CD14-positive monocyte (primary cell): ENCODE measurements around the gene ITSN1. TPM values are rescaled to one million over a fixed set of nuclear protein-coding genes. Genes with fewer than 3 reads are reported as not detected.
"Not testable (repeated sequence)": the region's sequence is repeated elsewhere in the genome, so short reads cannot be mapped to it uniquely, and the experiment has no call there.

ENCODE experiments used
- DNase-seq, 3 donors: peaks; one replicate each; pipeline ENCODE4 v3.0.0-alpha.2; 2011 to 2022
- H2AFZ ChIP-seq: 2 replicates; pipeline ENCODE4 v1.6.0; 2012; ENCODE audit warnings: mild to moderate bottlenecking, low read depth, low read length, inconsistent platforms; ENCODE audit not compliant: insufficient read depth, poor library complexity, severe bottlenecking
- H3K27ac ChIP-seq, 2 donors: 1 replicate in 1 of 2; 2 replicates in 1 of 2; pipeline ENCODE4 v1.5.1; 2012 to 2013; ENCODE audit warnings: low read length in 2 of 2, control low read depth in 1 of 2, inconsistent platforms in 1 of 2, low read depth in 1 of 2, mild to moderate bottlenecking in 1 of 2
- H3K27me3 ChIP-seq, 2 donors: one replicate each; pipeline versions ENCODE4 v1.6.0 to v1.6.1; 2011 to 2013; ENCODE audit warnings: low read length in 2 of 2; ENCODE audit not compliant: control insufficient read depth in 2 of 2, insufficient read depth in 2 of 2
- H3K36me3 ChIP-seq, 2 donors: replicated peaks in 1 of 2; 1 replicate in 1 of 2; 2 replicates in 1 of 2; pipeline versions ENCODE4 v1.5.1 to v1.6.1; 2012 to 2013; ENCODE audit warnings: low read length in 2 of 2, control low read depth in 1 of 2, inconsistent platforms in 1 of 2, mild to moderate bottlenecking in 1 of 2; ENCODE audit not compliant: insufficient read depth in 2 of 2, control insufficient read depth in 1 of 2
- H3K4me1 ChIP-seq, 2 donors: 1 replicate in 1 of 2; 2 replicates in 1 of 2; pipeline versions ENCODE4 v1.5.1 to v1.6.1; 2012 to 2013; ENCODE audit warnings: low read length in 2 of 2, control low read depth in 1 of 2, inconsistent platforms in 1 of 2, mild to moderate bottlenecking in 1 of 2, moderate library complexity in 1 of 2; ENCODE audit not compliant: insufficient read depth in 2 of 2, control insufficient read depth in 1 of 2
- H3K4me2 ChIP-seq: replicated peaks from 2 replicates; pipeline ENCODE3; 2012; ENCODE audit warnings: low read length, moderate library complexity, mild to moderate bottlenecking; ENCODE audit not compliant: poor library complexity, severe bottlenecking; ENCODE audit errors: extremely low read depth
- H3K4me3 ChIP-seq, 3 experiments: fragments of 200-600 bp in 1 of 3; sonication (generic) in 1 of 3; replicated peaks in 1 of 3; 1 replicate in 2 of 3; 2 replicates in 1 of 3; pipeline ENCODE4 v1.5.1; 2011 to 2013; ENCODE audit warnings: low read length in 3 of 3, mild to moderate bottlenecking in 3 of 3, control low read depth in 2 of 3, low read depth in 2 of 3, inconsistent platforms in 1 of 3, moderate library complexity in 1 of 3
- H3K79me2 ChIP-seq: 2 replicates; pipeline ENCODE4 v1.6.0; 2012; ENCODE audit warnings: mild to moderate bottlenecking, control low read depth, inconsistent platforms, low read length, moderate library complexity; ENCODE audit not compliant: insufficient read depth
- H3K9ac ChIP-seq: 2 replicates; pipeline ENCODE4 v1.6.0; 2017; ENCODE audit warnings: low read length, mild to moderate bottlenecking; ENCODE audit not compliant: insufficient read depth, poor library complexity, severe bottlenecking
- H3K9me3 ChIP-seq, 2 donors: replicated peaks in 1 of 2; 1 replicate in 1 of 2; 2 replicates in 1 of 2; pipeline versions ENCODE4 v1.5.1 to v1.6.1; 2012 to 2013; ENCODE audit warnings: low read length in 2 of 2, control low read depth in 1 of 2; ENCODE audit not compliant: control insufficient read depth in 1 of 2, insufficient read depth in 1 of 2
- H4K20me1 ChIP-seq: 2 replicates; pipeline ENCODE4 v1.6.0; 2012; ENCODE audit warnings: mild to moderate bottlenecking, low read length, control low read depth, moderate library complexity; ENCODE audit not compliant: insufficient read depth
- H3K27ac Mint-ChIP-seq, 7 donors: one replicate each; pipeline ENCODE4 v1.8.0; 2020; ENCODE audit warnings: mild to moderate bottlenecking in 7 of 7, mixed read lengths in 7 of 7, moderate library complexity in 6 of 7, inconsistent platforms in 2 of 7
- H3K27me3 Mint-ChIP-seq, 3 donors: one replicate each; pipeline ENCODE4 v1.8.0; 2021 to 2022; ENCODE audit warnings: low read depth in 3 of 3, mild to moderate bottlenecking in 3 of 3, mixed read lengths in 3 of 3, moderate library complexity in 3 of 3, inconsistent platforms in 1 of 3
- H3K36me3 Mint-ChIP-seq, 2 donors: one replicate each; pipeline ENCODE4 v1.8.0; 2020; ENCODE audit warnings: mixed read lengths in 2 of 2, inconsistent platforms in 1 of 2, mild to moderate bottlenecking in 1 of 2
- H3K4me1 Mint-ChIP-seq: one replicate; pipeline ENCODE4 v1.8.0; 2020; ENCODE audit warnings: mild to moderate bottlenecking, mixed read lengths
- H3K4me3 Mint-ChIP-seq, 2 donors: one replicate each; pipeline ENCODE4 v1.8.0; 2020; ENCODE audit warnings: mild to moderate bottlenecking in 2 of 2, mixed read lengths in 2 of 2, moderate library complexity in 1 of 2
- H3K9me3 Mint-ChIP-seq, 7 donors: one replicate each; pipeline ENCODE4 v1.8.0; 2020 to 2022; ENCODE audit warnings: mixed read lengths in 7 of 7, mild to moderate bottlenecking in 6 of 7, moderate library complexity in 6 of 7, inconsistent platforms in 2 of 7
- CTCF ChIP-seq: fragments of 200-600 bp; IDR thresholded peaks from one replicate; pipeline ENCODE4 v1.8.0; 2022; ENCODE audit warnings: antibody characterized with exemption, mild to moderate bottlenecking
- WGBS: methylation state at CpG from one replicate; pipeline ENCODE4 v1.1.5; 2013; ENCODE audit warnings: missing lambda C conversion rate; ENCODE audit not compliant: insufficient coverage; 5-methylcytosine and 5-hydroxymethylcytosine counted together
- intact Hi-C, 2 donors: fragments of 100-400 bp; cut with micrococcal nuclease; formaldehyde crosslinking; loops; one replicate each; pipeline versions ENCODE4 v1.15.0 to v1.15.1; 2023
- polyA plus RNA-seq, 3 donors: library from polyadenylated mRNA; depleted of rRNA in 1 of 3; unstranded in 2 of 3; stranded (reverse) in 1 of 3; fragments of 300-500 nt in 2 of 3; fragments of >200 nt in 1 of 3; fragmentation: Illumina TruSeq in 2 of 3; gene quantifications; 1 replicate in 2 of 3; 2 replicates in 1 of 3; pipeline ENCODE4 v1.2.3, GENCODE V29; 2012 to 2021

The ITSN1 gene
- polyA plus RNA-seq, 3 donors: 4.7 to 10.3 (median 5.1) TPM

- WGBS: 98% methylated on average over 7 of the region's 8 CpGs
- Histone ChIP-seq H3K9ac (no peak overlapping the region), H3K27ac (no peak overlapping the region), H3K79me2 (no peaks in the 10 kb centered on the region), H3K27me3 (no peaks in the 10 kb centered on the region), H3K4me1 (no peaks in the 10 kb centered on the region), H3K9me3 (no peaks in the 10 kb centered on the region), H4K20me1 (no peaks in the 10 kb centered on the region), H2AFZ (no peak overlapping the region), H3K4me3 (no peak overlapping the region), H3K4me2 (no peak overlapping the region), H3K36me3 (no peaks in the 10 kb centered on the region)
- Mint-ChIP-seq H3K4me3 (no peak overlapping the region), H3K36me3 (no peaks in the 10 kb centered on the region), H3K9me3 (peaks cover 0 to 4% (median 0%) of the 10 kb centered on the region in 7 donors), H3K27me3 (peaks cover 0 to 7% (median 2%) of the 10 kb centered on the region in 3 donors), H3K4me1 (peaks cover 6% of the 10 kb centered on the region), H3K27ac (peak overlapping the region in 1 of 7 donors; percentile 46)
- no peak for DNase-seq
- no peak for TF ChIP-seq CTCF
- intact Hi-C loops: no loop called here
These were observed 223.8 kb downstream of the ITSN1 start for GRCh38 chr21:33865996-33866575.

- Mint-ChIP-seq H3K4me3 (no peak overlapping the region), H3K36me3 (no peaks in the 10 kb centered on the region), H3K27me3 (peaks cover 0 to 8% (median 2%) of the 10 kb centered on the region in 3 donors), H3K27ac (no peak overlapping the region), H3K4me1 (peaks cover 6% of the 10 kb centered on the region), H3K9me3 (peaks cover 0 to 4% (median 0%) of the 10 kb centered on the region in 7 donors)
- Histone ChIP-seq H3K27ac (no peak overlapping the region), H3K9me3 (no peaks in the 10 kb centered on the region), H3K79me2 (no peaks in the 10 kb centered on the region), H2AFZ (no peak overlapping the region), H3K27me3 (no peaks in the 10 kb centered on the region), H4K20me1 (no peaks in the 10 kb centered on the region), H3K36me3 (no peaks in the 10 kb centered on the region), H3K4me3 (no peak overlapping the region), H3K9ac (no peak overlapping the region), H3K4me2 (no peak overlapping the region), H3K4me1 (no peaks in the 10 kb centered on the region)
- DNase-seq: no peak
- no peak for TF ChIP-seq CTCF
- intact Hi-C loops: no loop called here
- 89% methylated on average over 2 of the region's 2 CpGs for WGBS
These were observed 224.5 kb downstream of the ITSN1 start for GRCh38 chr21:33866826-33867225.

- H3K4me1 ChIP-seq, H3K4me2 ChIP-seq, H3K36me3 Mint-ChIP-seq, H3K27ac ChIP-seq, DNase-seq, H3K27me3 ChIP-seq, H2AFZ ChIP-seq, H3K36me3 ChIP-seq, H3K9me3 Mint-ChIP-seq, H3K79me2 ChIP-seq, H3K27ac Mint-ChIP-seq, H3K4me3 ChIP-seq, H3K9me3 ChIP-seq, H3K27me3 Mint-ChIP-seq, intact Hi-C loops, H4K20me1 ChIP-seq, H3K9ac ChIP-seq, H3K4me1 Mint-ChIP-seq: not testable (repeated sequence)
- WGBS: 43% methylated on average over 8 of the region's 13 CpGs
- peak overlapping the region; percentile 59 to 80 for H3K4me3 Mint-ChIP-seq
These were observed 225.6 kb downstream of the ITSN1 start for GRCh38 chr21:33867868-33868267.
